Stimulated activated CD4-positive, alpha-beta T cell treated with anti-CD3 and anti-CD28 coated beads, TNF-alpha, amount 100 ng/mL, for 24 hours (primary cell): Measurements from ENCODE around the gene EIF5A.

Source experiments
- DNase-seq, 3 experiments: peaks; one replicate each; pipeline ENCODE4 v3.0.0-alpha.2; 2020; ENCODE audit warnings: low read depth in 3 of 3

The EIF5A gene

DNA sequence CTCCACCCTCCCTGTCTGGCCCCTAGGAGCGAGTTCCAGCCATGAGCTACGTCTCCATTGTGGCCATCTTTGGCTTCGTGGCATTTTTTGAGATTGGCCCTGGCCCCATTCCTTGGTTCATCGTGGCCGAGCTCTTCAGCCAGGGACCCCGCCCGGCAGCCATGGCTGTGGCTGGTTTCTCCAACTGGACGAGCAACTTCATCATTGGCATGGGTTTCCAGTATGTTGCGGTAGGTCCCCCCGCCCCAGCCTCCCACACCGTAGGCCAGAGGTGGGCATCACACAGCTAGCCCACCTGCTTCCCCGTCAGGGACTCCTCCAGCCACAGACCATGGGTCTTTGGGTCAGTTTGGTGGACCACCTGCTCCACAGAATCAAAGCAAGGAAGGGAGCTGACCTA, 21.7 kb upstream of the EIF5A start:
- no peak for DNase-seq

DNA sequence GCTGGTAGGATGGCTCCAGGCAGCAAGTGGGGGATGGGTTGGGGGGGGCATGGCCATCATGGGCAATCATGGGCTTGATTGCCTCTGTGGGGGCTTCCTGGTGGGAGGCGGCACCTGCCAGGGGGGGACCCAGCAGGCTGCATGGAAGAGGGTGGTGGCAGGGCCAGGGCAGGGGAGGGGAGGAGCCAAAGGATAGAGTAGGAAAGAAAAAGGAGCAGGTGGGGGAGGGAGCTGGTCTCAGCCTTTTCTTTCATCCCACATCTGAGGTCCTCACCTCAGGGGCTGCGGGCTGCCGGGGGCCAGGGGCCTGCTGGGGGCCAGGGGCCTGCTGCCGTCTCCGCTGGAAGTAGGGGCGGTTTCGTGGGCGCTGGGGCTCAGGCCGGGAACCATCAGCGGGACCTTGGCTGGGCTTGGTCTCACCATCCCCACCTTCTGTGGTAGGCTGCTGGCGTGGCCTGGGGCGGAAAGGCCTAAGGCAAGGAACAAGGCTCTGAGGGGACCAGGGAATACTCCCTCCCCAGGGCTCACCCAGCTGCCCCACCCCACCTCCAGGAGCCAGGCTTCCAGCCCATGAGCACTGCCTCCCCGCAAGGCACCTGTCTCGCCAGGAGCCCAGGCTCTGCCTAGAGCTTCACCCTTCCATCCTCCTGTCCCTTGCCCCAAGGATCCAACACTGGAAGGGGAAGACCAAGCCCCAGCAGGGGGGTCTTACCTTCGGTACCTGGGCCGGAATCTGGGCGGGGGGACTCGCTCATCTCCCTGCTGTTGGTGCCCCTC, 18.0 kb upstream of the EIF5A start:
- no peak for DNase-seq

DNA sequence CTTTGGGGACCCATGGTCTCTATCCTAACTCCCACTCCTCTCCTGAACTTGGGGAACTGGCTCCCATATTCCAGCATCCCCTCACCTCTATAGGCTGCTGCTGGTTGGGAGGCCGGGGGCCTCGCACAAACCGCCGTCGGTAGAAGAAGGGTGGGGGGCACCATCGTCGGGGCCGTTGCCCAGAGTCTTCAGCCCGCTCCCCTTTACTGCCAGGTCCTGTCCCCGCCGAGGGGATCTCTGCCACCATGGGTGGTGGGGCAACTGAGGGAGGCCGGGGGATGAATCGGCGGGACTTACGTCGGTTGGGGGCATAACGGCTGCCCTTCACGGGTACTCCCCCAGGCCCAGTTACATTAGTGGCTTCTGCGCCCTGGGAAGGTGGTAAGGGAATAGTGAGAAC, 17.3 kb upstream of the EIF5A start:
- DNase-seq, result no peak

DNA sequence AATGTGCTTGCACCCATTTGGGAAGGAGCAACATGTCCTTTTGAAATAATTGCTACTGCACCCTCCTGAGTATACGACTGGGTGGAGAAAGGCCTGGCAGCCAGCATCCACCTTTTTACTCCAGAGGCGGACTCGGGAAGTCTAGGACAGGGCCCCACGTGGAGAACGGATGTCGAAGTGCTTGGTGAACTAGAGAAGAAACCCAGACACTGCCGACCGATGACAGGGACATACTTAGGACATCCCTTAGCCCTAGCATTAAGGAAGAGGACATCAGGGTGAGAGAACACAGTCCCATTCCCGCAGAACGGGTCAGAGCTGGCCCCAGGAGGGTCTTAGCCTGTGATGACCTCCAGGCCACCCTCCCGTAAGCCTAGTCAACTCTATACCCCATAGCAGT, 16.7 kb upstream of the EIF5A start:
- DNase-seq, result no peak

DNA sequence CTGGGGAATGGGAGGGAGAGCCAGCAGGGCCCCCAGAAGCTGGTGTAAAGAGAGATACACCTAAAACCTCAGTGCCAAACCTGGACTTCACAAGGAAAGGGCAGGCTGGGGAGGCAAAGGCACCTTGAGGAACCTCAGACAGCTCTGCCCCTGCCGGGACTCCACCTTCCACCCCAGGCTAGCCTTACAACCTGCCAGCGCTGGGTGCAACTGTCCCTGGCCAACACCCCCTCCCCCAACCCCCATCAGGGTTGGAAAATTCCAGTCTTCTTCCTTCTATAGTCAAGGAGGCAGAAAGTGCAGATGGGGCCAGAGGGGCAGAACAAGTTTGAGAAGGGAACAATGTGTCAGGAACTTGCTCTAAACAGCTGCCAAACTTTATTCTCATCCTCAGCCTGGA, 15.2 kb upstream of the EIF5A start:
- no peak for DNase-seq

DNA sequence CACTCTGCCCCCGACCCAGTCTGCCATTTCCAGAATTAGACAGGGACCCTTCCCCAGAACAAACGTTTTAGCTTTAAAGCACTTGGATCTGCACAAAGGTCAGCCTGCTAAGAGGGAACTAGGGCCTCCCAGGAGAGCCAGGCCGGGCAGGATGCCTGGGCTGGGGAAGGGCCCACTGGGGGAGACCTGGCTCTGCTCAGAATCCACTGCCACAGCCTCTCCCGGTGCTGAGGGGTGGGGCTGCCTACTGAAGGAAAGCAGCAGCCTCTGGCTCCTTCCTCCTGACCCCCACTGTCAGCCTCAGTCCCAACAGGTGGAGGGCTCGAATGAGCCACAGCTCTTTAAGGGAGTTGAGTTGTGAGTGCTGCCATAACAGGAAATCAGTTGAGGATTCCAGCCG, 14.7 kb upstream of the EIF5A start:
- DNase-seq, result no peak

DNA sequence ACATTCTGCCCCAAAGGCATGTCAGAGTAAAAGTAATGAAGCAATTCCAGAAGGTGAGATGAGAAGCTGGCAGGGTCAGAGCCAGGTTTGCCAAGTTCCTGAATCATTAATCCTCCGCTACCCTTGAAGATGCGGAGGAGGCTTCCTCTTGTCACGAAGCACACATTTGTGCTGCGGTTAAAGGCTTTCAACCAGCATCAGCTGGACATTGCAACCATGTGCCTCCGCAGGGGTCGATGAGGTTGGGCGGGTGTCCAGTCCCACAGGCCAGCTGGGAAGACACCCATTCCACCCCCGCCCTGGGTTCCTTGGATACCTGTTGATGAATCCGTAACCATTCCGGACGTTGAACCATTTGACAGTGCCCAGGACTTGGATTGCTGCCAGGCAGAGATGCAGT, 14.3 kb upstream of the EIF5A start:
- no peak for DNase-seq

DNA sequence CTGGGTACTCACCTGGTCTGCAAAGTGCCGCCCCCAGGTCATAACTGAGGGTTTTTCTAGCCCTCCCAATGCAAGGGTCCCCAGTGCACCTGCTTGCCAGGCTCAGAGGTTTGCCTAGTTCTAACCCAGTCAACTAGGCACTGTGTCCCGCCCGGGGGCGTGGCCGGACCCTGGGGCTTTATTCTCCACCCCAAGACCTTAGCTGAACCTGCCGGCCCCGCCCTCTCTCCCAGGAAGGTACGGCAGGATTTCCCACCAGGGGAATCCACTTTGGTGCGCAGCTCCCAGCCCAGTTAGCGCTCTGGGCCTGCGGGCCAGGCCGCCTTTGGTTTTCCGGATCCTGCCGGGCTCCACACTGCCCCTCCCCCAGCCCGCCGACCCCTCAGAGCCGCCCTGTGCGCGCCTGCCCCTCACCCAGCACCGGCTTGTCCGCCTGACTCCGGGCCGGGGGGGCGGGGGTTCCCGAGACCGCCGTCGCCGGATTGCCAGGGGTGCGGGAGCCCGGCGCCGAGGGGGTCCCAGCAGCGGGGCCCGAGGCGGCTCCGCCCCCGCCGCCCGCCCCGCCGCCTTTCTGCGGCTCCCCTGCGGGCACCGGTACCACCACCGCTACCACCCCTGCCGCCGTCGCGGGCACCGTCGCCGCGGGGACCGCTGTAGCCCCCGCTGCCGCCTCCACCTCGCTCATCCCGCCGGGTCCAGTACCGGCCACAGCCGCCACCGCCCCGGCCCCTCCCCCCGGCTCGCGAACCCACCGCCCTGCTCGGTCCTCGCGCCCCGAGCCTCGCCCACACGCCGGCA, 13.4 kb upstream of the EIF5A start:
- no peak for DNase-seq

DNA sequence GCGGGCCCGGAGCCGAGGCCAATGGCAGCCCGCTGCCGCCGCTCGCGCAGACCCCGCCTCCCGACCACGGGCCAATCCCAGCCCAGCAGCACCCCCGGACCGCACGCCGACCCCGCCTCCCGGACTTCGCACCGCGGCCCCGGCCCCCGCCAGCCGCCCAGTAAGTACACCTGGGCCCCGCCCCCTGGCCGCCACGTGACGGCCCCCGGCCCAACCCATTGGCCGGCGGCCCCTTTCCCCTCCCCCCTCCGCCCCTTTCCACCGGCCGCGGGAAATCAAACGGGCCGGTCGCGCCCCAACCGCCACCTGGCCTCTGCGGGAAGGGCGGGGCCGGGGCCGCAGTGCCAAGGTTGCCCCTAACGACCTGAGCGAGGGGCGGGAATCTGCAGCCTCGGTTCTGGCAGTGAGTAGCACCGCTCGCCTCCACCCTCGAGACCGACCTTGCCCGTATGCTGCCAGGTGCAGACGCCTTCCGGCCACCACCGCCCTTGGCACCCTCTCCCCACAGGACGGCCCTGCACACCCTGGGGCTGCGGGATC, 12.7 kb upstream of the EIF5A start, which contains the start of gene YBX2:
YBX2 (minus strand) TSS at position 26 of the 540 bp plus-strand sequence. CDS start 139 bp downstream, outside the sequence.
- DNase-seq, result peak in 2 of 3 experiments; percentile 45 to 76

DNA sequence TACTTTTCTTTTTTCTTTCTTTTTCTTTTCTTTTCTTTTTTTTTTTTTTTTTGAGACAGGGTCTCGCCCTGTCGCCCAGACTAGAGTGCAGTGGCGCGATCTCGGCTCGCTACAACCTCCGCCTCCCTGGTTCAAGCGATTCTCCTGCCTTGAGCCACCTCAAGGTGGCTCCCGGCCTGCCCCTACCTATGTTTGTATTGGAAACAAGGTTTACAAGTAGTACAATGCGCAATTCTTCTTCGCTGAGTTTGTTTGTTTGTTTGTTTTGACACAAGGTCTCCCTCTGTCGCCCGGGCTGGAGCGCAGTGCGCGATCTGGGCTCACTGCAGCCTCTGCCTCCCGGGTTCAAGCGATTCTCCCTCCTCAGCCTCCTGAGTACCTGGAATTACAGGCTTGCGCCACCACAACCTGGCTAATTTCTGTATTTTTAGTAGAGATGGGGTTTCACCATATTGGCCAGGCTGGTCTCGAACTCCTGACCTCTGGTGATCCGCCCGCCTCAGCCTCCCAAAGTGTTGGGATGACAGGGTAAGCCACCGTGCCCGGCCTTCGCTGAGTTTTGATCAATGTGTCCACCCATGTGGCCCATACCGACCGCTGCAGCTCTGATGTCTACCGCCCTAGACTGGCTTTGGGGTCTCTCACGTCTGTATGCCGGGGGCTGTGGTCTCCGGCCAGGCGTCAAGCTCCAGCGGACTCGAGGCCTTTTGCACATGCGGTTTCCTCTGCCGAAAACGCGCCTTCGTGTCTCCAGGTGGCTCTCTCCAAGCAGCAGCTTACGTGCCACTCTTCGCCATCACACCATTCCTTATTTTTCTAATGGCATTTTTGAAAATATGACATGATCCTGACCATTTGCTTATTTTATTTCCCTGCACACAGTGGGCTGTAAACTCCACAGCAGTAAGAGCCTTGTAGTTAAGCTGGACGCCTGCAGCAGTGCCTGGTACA, 11.9 kb upstream of the EIF5A start:
- no peak for DNase-seq

DNA sequence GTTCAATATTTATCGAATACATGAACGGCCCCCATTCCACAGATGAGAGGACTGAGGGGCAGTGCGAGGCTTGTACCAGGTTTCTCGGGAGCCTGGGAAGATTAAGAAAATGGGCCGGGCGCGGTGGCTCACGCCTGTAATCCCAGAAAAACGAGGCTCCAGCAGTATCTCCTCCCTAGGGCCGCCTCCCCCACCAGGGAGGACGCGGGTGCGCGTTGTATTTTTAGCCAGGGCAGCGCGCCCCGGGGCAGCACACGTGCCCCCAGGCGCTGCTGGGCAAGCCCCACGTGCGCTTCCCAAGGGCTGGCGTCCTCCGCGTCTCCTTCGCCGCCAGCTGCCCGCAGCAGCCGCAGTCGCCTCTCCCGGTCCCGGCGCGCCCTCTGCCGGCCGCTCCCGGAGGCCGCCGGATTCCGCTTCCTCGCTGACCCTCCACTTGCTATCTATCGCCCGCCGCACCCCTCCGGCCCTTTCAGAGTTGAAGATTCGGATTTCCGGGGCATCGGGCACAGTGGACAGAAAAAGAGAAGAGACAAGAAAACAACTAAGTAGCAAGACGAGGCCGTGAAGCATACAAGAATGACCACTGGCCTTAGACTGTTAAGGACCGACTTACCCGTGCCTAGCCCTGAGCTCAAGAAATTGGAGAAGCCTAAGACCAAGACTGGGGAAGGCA, 11.1 kb upstream of the EIF5A start:
- DNase-seq, result peak in 2 of 3 experiments; percentile 45 to 69

DNA sequence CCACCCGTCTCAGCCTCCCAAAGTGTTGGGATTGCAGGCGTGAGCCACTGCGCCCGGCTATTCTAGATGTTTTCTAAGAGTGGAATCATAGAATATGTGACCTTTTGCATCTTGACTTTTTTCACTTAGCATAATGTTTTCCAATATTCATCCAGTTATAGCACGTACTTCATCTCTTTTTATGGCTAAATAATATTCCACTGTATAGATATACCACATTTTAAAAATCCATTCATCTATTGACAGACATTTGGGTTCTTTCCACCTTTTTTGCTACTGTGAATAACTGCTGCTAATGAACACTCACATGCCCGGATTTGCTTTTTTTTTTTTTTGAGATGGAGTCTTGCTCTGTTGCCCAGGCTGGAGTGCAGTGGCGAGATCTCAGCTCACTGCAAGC, 3.2 kb upstream of the EIF5A start:
- DNase-seq, result no peak

DNA sequence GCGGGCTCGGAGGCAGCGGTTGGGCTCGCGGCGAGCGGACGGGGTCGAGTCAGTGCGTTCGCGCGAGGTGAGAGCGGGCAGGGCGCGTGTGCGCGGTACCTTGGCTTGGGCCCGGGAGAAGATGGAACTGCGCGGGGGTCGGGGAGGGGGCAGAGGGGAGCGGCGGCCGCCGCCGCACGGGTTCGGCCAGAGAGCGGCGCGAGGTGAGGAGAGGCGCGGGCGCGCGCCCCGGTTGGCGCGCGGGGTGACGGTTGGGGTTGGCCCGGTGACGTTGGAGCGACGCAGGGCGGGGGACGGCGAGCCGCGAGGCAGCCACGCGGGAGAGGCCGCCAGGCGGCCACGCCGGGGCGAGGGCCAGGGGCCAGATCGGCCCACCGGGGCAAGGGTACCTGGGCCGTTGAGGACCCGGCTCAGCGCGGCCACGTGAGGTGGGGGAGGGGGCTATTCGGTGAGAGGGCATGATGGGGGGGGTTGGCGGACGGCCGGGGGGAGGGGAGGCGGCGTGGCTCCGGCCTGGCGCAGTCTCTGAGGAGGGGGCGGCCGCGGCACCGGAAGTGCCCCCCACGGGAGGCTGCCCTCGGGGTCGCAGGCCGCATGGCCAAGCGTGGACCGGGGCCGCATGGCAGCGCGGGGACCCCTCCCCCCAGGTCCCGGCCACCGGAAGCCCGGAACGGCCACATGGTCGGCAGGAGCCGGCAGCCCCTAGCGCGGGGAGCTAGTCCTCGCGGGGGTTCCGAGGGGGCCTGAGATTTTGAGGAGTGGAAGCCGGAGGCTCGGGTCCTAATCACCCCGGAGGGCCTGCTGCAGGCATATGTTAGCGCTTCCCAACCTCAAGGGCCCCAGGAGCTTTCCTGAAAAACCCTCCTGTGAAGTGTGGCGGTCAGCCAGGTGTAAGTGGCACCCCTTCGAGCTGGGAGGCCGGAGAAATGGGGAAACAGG, 527 bp downstream of the EIF5A start:
- DNase-seq, result peak in 1 of 3 experiments; percentile 43

DNA sequence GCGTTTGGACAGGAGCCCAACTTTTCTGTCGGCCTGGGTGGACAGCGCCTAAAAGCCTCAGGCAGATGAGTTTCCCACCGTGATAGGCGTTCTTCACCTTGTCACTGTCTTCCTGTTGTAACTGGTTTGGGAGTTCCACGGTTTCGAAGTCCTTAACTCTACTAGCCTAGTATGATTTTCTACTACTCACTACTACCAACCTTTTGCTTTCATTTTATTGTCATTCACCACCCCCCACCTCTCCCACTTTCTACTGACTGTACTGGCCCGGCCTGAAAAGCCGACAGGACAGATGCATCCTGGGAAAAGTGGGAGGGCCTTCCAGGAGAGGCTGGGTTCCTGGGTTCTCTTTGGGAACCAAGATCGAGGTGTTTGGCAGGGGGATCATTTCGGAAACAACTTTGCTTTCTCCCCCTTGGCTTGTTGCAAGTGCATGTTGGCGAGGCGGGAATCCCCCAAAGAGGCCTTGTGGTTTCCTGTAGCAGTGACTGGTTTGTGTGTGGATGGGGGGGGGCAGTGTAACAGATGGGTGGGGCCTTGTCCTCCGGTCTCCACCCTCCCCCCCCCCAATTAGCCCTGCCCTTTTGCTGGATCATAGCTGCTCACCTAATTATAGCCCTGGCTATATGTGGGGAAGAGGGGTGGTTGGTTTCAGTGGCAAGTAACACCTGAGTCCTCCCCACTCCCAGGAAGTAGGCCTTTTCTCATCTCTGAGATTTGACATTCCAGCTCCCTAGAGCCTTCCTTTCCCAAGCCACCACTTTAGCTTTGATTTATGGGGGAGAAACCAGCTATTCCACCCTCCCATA, 1.4 kb downstream of the EIF5A start:
- DNase-seq, result peak; percentile 72 to 81 (median 77)

DNA sequence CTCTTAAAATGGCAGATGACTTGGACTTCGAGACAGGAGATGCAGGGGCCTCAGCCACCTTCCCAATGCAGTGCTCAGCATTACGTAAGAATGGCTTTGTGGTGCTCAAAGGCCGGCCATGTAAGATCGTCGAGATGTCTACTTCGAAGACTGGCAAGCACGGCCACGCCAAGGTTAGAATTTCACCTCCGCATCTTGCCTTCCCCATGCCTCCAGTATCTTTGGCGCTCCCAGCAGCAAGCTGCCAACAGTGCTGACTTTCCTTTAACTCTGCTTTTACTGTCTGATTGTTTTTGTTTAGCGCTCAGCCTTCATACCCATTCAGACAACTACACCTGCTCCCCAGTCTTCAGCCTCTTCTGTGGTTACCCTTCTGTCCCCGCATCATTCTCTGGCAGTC, 2.2 kb downstream of the EIF5A start:
- DNase-seq, result no peak

DNA sequence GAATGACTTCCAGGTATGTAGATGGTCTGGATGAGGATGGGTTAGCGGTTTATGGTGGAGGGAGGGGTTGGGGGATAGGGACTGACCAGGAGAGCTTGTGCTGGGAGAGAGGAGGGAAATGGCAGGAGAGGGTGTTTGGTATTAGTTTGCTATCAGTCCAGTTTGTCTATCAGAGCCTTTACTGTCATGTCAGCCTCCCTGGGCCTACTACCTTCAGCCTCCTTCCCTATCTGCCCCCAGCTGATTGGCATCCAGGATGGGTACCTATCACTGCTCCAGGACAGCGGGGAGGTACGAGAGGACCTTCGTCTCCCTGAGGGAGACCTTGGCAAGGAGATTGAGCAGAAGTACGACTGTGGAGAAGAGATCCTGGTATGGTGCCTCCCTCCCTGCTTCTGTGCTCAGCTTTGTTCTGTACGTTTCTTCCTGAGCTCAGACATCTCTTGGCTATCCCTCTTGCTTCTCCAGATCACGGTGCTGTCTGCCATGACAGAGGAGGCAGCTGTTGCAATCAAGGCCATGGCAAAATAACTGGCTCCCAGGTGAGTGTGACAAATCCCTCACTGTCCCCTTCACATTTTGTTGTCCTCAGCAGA, 3.8 kb downstream of the EIF5A start:
- DNase-seq, result no peak

DNA sequence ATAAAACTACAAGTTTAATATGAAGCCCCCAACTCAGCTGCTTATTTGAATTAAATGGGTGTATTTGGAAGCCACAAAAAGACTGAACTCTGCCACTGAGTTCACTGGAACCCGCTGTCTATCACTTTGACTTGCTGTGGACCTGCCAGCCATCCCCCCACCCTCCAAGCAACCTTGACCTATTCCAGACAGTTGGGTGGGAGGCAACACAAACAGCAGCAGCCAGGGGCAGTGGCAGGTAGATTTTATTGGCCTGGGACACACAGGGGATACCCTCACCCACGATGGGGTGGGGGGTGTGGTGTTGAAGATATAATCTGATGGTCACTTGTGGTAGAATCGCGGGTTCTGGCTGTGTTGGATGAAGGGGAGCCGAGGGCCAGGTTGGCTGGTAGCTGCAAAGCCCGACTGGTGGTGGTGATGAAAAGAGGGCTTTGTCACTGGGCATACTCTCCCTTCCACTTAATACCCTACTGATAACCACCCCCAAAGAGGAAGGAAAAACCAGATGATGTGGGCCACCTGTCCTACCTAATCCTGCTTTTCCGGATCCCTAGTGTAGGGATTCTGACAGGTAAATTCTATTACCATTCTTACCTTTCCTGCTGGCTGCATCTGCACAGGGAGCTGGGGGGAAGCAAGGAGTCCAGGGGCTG, 5.1 kb downstream of the EIF5A start:
- DNase-seq, result no peak
